Neutrophil (primary cell): ENCODE data around the gene CKS1B.
A peak's percentile ranks its signal among the peaks of the same experiment; 100 is the strongest.
"Not testable (repeated sequence)": the region's sequence is repeated elsewhere in the genome, so short reads cannot be mapped to it uniquely, and the experiment has no call there.

Experiments used
- H3K27ac ChIP-seq: fragments of 200-600 bp; sonication (generic); 2 replicates; pipeline ENCODE4 v1.5.1; 2016; ENCODE audit warnings: mild to moderate bottlenecking, moderate library complexity
- H3K27me3 ChIP-seq: fragments of 200-600 bp; sonication (generic); 2 replicates; pipeline ENCODE4 v1.6.0; 2016; ENCODE audit warnings: mild to moderate bottlenecking
- H3K36me3 ChIP-seq: fragments of 200-600 bp; sonication (generic); 2 replicates; pipeline ENCODE4 v1.5.1; 2017
- H3K4me1 ChIP-seq, 2 experiments: fragments of 200-600 bp in 1 of 2; sonication (generic) in 1 of 2; 1 replicate in 1 of 2; 2 replicates in 1 of 2; pipeline versions ENCODE4 v1.5.1 to v1.6.1; 2013 to 2016; ENCODE audit warnings: low read depth in 1 of 2, low read length in 1 of 2, mild to moderate bottlenecking in 1 of 2, moderate library complexity in 1 of 2; ENCODE audit not compliant: control insufficient read depth in 1 of 2, insufficient read depth in 1 of 2
- H3K4me3 ChIP-seq, 2 experiments: fragments of 200-600 bp in 1 of 2; sonication (generic) in 1 of 2; 1 replicate in 1 of 2; 2 replicates in 1 of 2; pipeline ENCODE4 v1.5.1; 2013 to 2016; ENCODE audit warnings: low read depth in 1 of 2, low read length in 1 of 2, mild to moderate bottlenecking in 1 of 2, moderate library complexity in 1 of 2
- H3K9me3 ChIP-seq: fragments of 200-600 bp; sonication (generic); 2 replicates; pipeline ENCODE4 v1.5.1; 2016
- CTCF ChIP-seq: fragments of 200-600 bp; sonication (generic); IDR thresholded peaks from 2 replicates; pipeline ENCODE4 v1.5.1; 2016; ENCODE audit warnings: antibody characterized with exemption

Gene CKS1B

GRCh38 chr1:154994591-154994990 is 20.1 kb downstream of the CKS1B start:
- no peak for TF ChIP-seq CTCF
- Histone ChIP-seq H3K4me3 (no peak overlapping the region), H3K4me1 (peaks cover 24 to 26% of the 10 kb centered on the region in 2 experiments), H3K27me3 (no peaks in the 10 kb centered on the region), H3K36me3 (peaks cover 4% of the 10 kb centered on the region), H3K27ac (no peak overlapping the region), H3K9me3 (no peaks in the 10 kb centered on the region)

- not testable (repeated sequence) for H3K9me3 ChIP-seq, H3K4me3 ChIP-seq, H3K27me3 ChIP-seq, H3K27ac ChIP-seq, H3K36me3 ChIP-seq
- H3K4me1 ChIP-seq = peaks cover 33 to 34% of the 10 kb centered on the region in 2 experiments
These were observed 21.0 kb downstream of the CKS1B start for GRCh38 chr1:154995301-154995983.

- no peaks in the 10 kb centered on the region for H3K9me3 ChIP-seq
- TF ChIP-seq CTCF = no peak
- H3K27me3 ChIP-seq = no peaks in the 10 kb centered on the region
- H3K4me1 ChIP-seq = peaks cover 39 to 45% of the 10 kb centered on the region in 2 experiments
- peak overlapping the region; percentile 69 for H3K27ac ChIP-seq
- peaks cover 4% of the 10 kb centered on the region for H3K36me3 ChIP-seq
- H3K4me3 ChIP-seq = no peak overlapping the region
These were observed 22.7 kb downstream of the CKS1B start for GRCh38 chr1:154996966-154997701.

- no peak for TF ChIP-seq CTCF
- Histone ChIP-seq H3K4me3 (no peak overlapping the region), H3K27me3 (no peaks in the 10 kb centered on the region), H3K36me3 (no peaks in the 10 kb centered on the region), H3K9me3 (no peaks in the 10 kb centered on the region), H3K4me1 (peaks cover 39 to 45% of the 10 kb centered on the region in 2 experiments), H3K27ac (peak overlapping the region; percentile 69)
These were observed 23.8 kb downstream of the CKS1B start for GRCh38 chr1:154998201-154998780.

GRCh38 chr1:154998818-154999570 is 24.5 kb downstream of the CKS1B start:
- Histone ChIP-seq H3K36me3 (no peaks in the 10 kb centered on the region), H3K4me1 (peaks cover 40 to 49% of the 10 kb centered on the region in 2 experiments), H3K27me3 (no peaks in the 10 kb centered on the region), H3K9me3 (no peaks in the 10 kb centered on the region), H3K27ac (peak overlapping the region; percentile 97), H3K4me3 (peak overlapping the region; percentile 53 to 85)
- TF ChIP-seq CTCF = peak; percentile 78
